Suprapubic skin (tissue), 4 donors: ENCODE data around the gene PNPLA3. TPM values are rescaled to one million over a fixed set of nuclear protein-coding genes. Genes with fewer than 3 reads are reported as not detected.

Experiments used
- DNase-seq, 2 donors: peaks; one replicate each; pipeline ENCODE4 v3.0.0-alpha.2; 2019; ENCODE audit warnings: low spot score in 2 of 2
- H3K27ac ChIP-seq: fragments of 200-600 bp; sonication (generic); one replicate; pipeline ENCODE4 v1.5.1; 2019
- H3K27me3 ChIP-seq: fragments of 200-600 bp; sonication (generic); one replicate; pipeline ENCODE4 v1.5.1; 2019
- H3K36me3 ChIP-seq: fragments of 200-600 bp; sonication (generic); one replicate; pipeline ENCODE4 v1.5.1; 2019
- H3K4me1 ChIP-seq: fragments of 200-600 bp; sonication (generic); one replicate; pipeline ENCODE4 v1.5.1; 2019
- H3K4me3 ChIP-seq: fragments of 200-600 bp; sonication (generic); one replicate; pipeline ENCODE4 v1.5.1; 2019; ENCODE audit warnings: mild to moderate bottlenecking
- H3K9me3 ChIP-seq: fragments of 200-600 bp; sonication (generic); one replicate; pipeline ENCODE4 v1.5.1; 2019
- CTCF ChIP-seq, 2 donors: fragments of 200-600 bp in 1 of 2; fragments of 450-650 bp in 1 of 2; sonication (generic) in 1 of 2; IDR thresholded peaks; one replicate each; pipeline ENCODE4 v1.5.1; 2016 to 2019; ENCODE audit warnings: antibody characterized with exemption in 2 of 2, mild to moderate bottlenecking in 1 of 2, moderate library complexity in 1 of 2
- EP300 ChIP-seq: sonication (generic); formaldehyde crosslinking; IDR thresholded peaks from one replicate; pipeline ENCODE4 v1.6.1; 2017; ENCODE audit warnings: antibody characterized with exemption
- POLR2A ChIP-seq, 2 donors: fragments of 450-650 bp; IDR thresholded peaks; one replicate each; pipeline ENCODE4 v1.6.1; 2017; ENCODE audit warnings: antibody characterized with exemption in 2 of 2, mild to moderate bottlenecking in 2 of 2, moderate library complexity in 2 of 2
- POLR2AphosphoS5 ChIP-seq, 3 donors: sonication (generic); formaldehyde crosslinking; IDR thresholded peaks; one replicate each; pipeline ENCODE4 v1.6.1; 2017; ENCODE audit warnings: antibody characterized with exemption in 3 of 3
- WGBS: methylation state at CpG from one replicate; pipeline ENCODE4 v1.1.5; 2018; 5-methylcytosine and 5-hydroxymethylcytosine counted together
- total RNA-seq, 4 donors: library from RNA; depleted of rRNA; stranded (reverse); fragments of >200 nt; gene quantifications; one replicate each; pipeline ENCODE4 v1.1.0, GENCODE V29; 2016

The PNPLA3 gene
- total RNA-seq, 4 donors from 2014 or later, result 7.0 to 23.7 (median 11.6) TPM

GRCh38 chr22:43887391-43887790 is 36.2 kb upstream of the PNPLA3 start:
- Histone ChIP-seq H3K4me1 (peaks cover 12% of the 10 kb centered on the region), H3K27ac (no peak overlapping the region), H3K4me3 (no peak overlapping the region), H3K9me3 (no peaks in the 10 kb centered on the region), H3K36me3 (no peaks in the 10 kb centered on the region), H3K27me3 (peaks cover 83% of the 10 kb centered on the region)
- 85% methylated on average over 3 of the region's 4 CpGs for WGBS
- DNase-seq, result no peak
- TF ChIP-seq EP300, result no peak
- no peak for TF ChIP-seq CTCF (IDR thresholded peaks at IDR 0.05)
- no peak for TF ChIP-seq POLR2A (IDR thresholded peaks at IDR 0.05)
- no peak for TF ChIP-seq POLR2AphosphoS5 (IDR thresholded peaks at IDR 0.05)

- 85% methylated on average over 3 of the region's 4 CpGs for WGBS
- TF ChIP-seq CTCF (IDR thresholded peaks at IDR 0.05) (no peak), EP300 (no peak), POLR2A (IDR thresholded peaks at IDR 0.05) (no peak), POLR2AphosphoS5 (IDR thresholded peaks at IDR 0.05) (no peak)
- Histone ChIP-seq H3K27ac (no peak overlapping the region), H3K4me3 (no peak overlapping the region), H3K4me1 (peaks cover 12% of the 10 kb centered on the region), H3K9me3 (no peaks in the 10 kb centered on the region), H3K27me3 (peaks cover 90% of the 10 kb centered on the region), H3K36me3 (no peaks in the 10 kb centered on the region)
- DNase-seq, result no peak
Observed at GRCh38 chr22:43888740-43889139, 34.9 kb upstream of the PNPLA3 start.

DNA sequence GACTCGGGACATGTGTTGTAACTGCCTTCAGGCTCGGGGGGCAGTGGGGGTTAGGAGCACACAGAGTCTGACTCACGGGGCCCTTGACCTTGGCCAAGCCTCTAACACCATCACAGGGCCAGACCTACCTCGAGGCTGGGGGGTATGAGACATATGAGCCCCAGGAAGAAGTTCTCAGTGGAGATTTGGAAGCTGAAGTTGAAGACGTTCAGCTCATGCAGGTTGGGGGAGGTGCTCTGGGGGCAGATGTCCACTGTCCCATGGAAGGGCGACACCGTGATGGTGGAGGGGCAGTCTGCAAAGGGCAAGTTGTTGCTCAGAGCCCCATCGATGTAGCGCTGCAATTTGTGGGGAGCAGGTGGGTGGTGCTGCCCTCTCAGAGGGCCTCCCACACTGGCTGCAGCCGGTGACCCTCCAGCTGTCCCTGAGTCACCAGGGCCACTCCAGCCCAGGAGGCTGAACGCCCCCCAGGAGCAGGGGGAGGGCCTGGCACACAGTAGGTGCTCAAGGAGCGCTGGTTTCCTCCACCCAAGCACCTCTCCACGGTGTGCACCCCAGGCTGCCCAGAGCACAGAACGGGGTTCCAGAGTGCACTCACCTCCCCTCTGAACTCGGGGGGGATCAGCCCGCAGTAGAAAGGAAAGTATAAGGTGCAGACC is 34.3 kb upstream of the PNPLA3 start:
- 68% methylated on average over 9 of the region's 16 CpGs for WGBS
- DNase-seq, result no peak
- Histone ChIP-seq H3K27me3 (peaks cover 93% of the 10 kb centered on the region), H3K4me1 (peaks cover 12% of the 10 kb centered on the region), H3K4me3 (no peak overlapping the region), H3K36me3 (no peaks in the 10 kb centered on the region), H3K27ac (no peak overlapping the region), H3K9me3 (no peaks in the 10 kb centered on the region)
- TF ChIP-seq EP300 (no peak), POLR2AphosphoS5 (IDR thresholded peaks at IDR 0.05) (no peak), POLR2A (IDR thresholded peaks at IDR 0.05) (no peak), CTCF (IDR thresholded peaks at IDR 0.05) (no peak)

GRCh38 chr22:43889860-43890253 is 33.7 kb upstream of the PNPLA3 start:
- WGBS, result 38% methylated on average over 4 of the region's 4 CpGs
- DNase-seq, result no peak

More at GRCh38 chr22:43889860-43890253, 33.7 kb upstream of the PNPLA3 start:
- Histone ChIP-seq H3K4me3 (no peak overlapping the region), H3K9me3 (no peaks in the 10 kb centered on the region), H3K4me1 (peaks cover 12% of the 10 kb centered on the region), H3K27me3 (peaks cover 89% of the 10 kb centered on the region), H3K36me3 (no peaks in the 10 kb centered on the region), H3K27ac (no peak overlapping the region)
- TF ChIP-seq EP300 (no peak), POLR2A (IDR thresholded peaks at IDR 0.05) (no peak), POLR2AphosphoS5 (IDR thresholded peaks at IDR 0.05) (no peak), CTCF (IDR thresholded peaks at IDR 0.05) (no peak)
